ENCODE measurements around the gene AKIP1. TPM values are rescaled to one million over a fixed set of nuclear protein-coding genes. Genes with fewer than 3 reads are reported as not detected.

The AKIP1 gene
- total RNA-seq, 1 donor from 2014 or later: 16.7 TPM

GRCh38 chr11:8956860-8957259, 45.9 kb downstream of the AKIP1 start:
- Histone ChIP-seq H3K27ac (no peak overlapping the region), H3K27me3 (no peaks in the 10 kb centered on the region), H3K36me3 (peaks cover 0 to 38% of the 10 kb centered on the region in 2 donors), H3K4me3 (no peak overlapping the region), H3K4me1 (peaks cover 11% of the 10 kb centered on the region), H3K9me3 (no peaks in the 10 kb centered on the region)
- TF ChIP-seq POLR2A (IDR thresholded peaks at IDR 0.05) (no peak), CTCF (IDR thresholded peaks at IDR 0.05) (no peak), POLR2AphosphoS5 (IDR thresholded peaks at IDR 0.05; ENCODE audit: insufficient read depth in 1 of 2, low read depth in 1 of 2) (no peak)
- DNase-seq (ENCODE audit: extremely low spot score in 2 of 2): no peak
- intact Hi-C loops (cut with DNase I): no loop called here

- H3K27ac ChIP-seq: peak overlapping the region; percentile 7
- no peak for DNase-seq (ENCODE audit: extremely low spot score in 2 of 2)
- TF ChIP-seq POLR2A (IDR thresholded peaks at IDR 0.05): no peak
- TF ChIP-seq CTCF (IDR thresholded peaks at IDR 0.05): peak in 2 of 3 experiments; percentile 18 to 38
- peaks cover 27% of the 10 kb centered on the region for H3K4me1 ChIP-seq
- H3K9me3 ChIP-seq: no peaks in the 10 kb centered on the region
- H3K36me3 ChIP-seq: peaks cover 0 to 19% of the 10 kb centered on the region in 2 donors
- H3K4me3 ChIP-seq: no peak overlapping the region
- no peaks in the 10 kb centered on the region for H3K27me3 ChIP-seq
- intact Hi-C loops (cut with DNase I): loop anchor here (10.0 kb wide), 1 partner anchor 275 kb away; the partner anchor contains the start of genes RPL27A and TRIM66
Measured at GRCh38 chr11:8959546-8960166, 48.7 kb downstream of the AKIP1 start.

- H3K27ac ChIP-seq: no peak overlapping the region
Measured at GRCh38 chr11:8961401-8961800, 50.4 kb downstream of the AKIP1 start.

GRCh38 chr11:8962841-8963240, 51.9 kb downstream of the AKIP1 start:
- peak overlapping the region; percentile 93 for H3K27ac ChIP-seq
- DNase-seq (ENCODE audit: extremely low spot score in 2 of 2): no peak
- no peaks in the 10 kb centered on the region for H3K36me3 ChIP-seq
- H3K9me3 ChIP-seq: no peaks in the 10 kb centered on the region
- intact Hi-C loops (cut with DNase I): loop anchor here (10.0 kb wide), 1 partner anchor 278 kb away; the partner anchor contains the start of genes RPL27A and TRIM66
- TF ChIP-seq CTCF (IDR thresholded peaks at IDR 0.05) (no peak), POLR2A (IDR thresholded peaks at IDR 0.05) (no peak), POLR2AphosphoS5 (IDR thresholded peaks at IDR 0.05; ENCODE audit: insufficient read depth in 1 of 2, low read depth in 1 of 2) (no peak)
- H3K27me3 ChIP-seq: no peaks in the 10 kb centered on the region
- H3K4me3 ChIP-seq: no peak overlapping the region
- H3K4me1 ChIP-seq: peaks cover 33% of the 10 kb centered on the region

More at GRCh38 chr11:8961401-8961800, 50.4 kb downstream of the AKIP1 start:
- H3K9me3 ChIP-seq: no peaks in the 10 kb centered on the region
- no peak for TF ChIP-seq POLR2AphosphoS5 (IDR thresholded peaks at IDR 0.05; ENCODE audit: insufficient read depth in 1 of 2, low read depth in 1 of 2)
- no peak for TF ChIP-seq CTCF (IDR thresholded peaks at IDR 0.05)
- TF ChIP-seq POLR2A (IDR thresholded peaks at IDR 0.05): no peak
- peaks cover 0 to 5% of the 10 kb centered on the region in 2 donors for H3K36me3 ChIP-seq
- H3K27me3 ChIP-seq: no peaks in the 10 kb centered on the region
- DNase-seq (ENCODE audit: extremely low spot score in 2 of 2): no peak
- H3K4me1 ChIP-seq: peaks cover 33% of the 10 kb centered on the region
- intact Hi-C loops (cut with DNase I): loop anchor here (10.0 kb wide), 1 partner anchor 277 kb away; the partner anchor contains the start of genes RPL27A and TRIM66
- no peak overlapping the region for H3K4me3 ChIP-seq

Data from vagina (tissue), 2 donors.